OCI-LY3 (cell line): ENCODE data around the gene TBC1D4.

ENCODE experiments used
- H2AFZ ChIP-seq: fragments of 200-600, 300-600 bp; shearing (Covaris generic); 2 replicates; pipeline ENCODE4 v1.6.0; 2014; ENCODE audit warnings: antibody characterized with exemption, low read depth, low read length
- H3K27ac ChIP-seq: fragments of 200-600, 300-600 bp; sonication (generic); 2 replicates; pipeline ENCODE4 v1.5.1; 2014; ENCODE audit warnings: mild to moderate bottlenecking, low read length, moderate library complexity, mixed read lengths
- H3K27me3 ChIP-seq: fragments of 200-600, 300-600 bp; sonication (generic); 2 replicates; pipeline ENCODE4 v1.6.1; 2014; ENCODE audit warnings: low read depth, low read length, mixed read lengths
- H3K36me3 ChIP-seq: fragments of 200-600, 300-600 bp; sonication (generic); replicated peaks from 2 replicates; pipeline ENCODE3; 2014; ENCODE audit warnings: low read depth, low read length, mixed read lengths
- H3K4me1 ChIP-seq: fragments of 300-600, 200-600 bp; sonication (generic); 2 replicates; pipeline ENCODE4 v1.6.1; 2014; ENCODE audit warnings: low read length, mixed read lengths
- H3K4me2 ChIP-seq: fragments of 200-600, 300-600 bp; sonication (generic); 2 replicates; pipeline ENCODE4 v1.6.1; 2014; ENCODE audit warnings: low read length, mixed read lengths
- H3K4me3 ChIP-seq: fragments of 300-600, 200-600 bp; sonication (generic); 2 replicates; pipeline ENCODE4 v1.5.1; 2014; ENCODE audit warnings: antibody characterized with exemption, mild to moderate bottlenecking, low read length, moderate library complexity
- H3K79me2 ChIP-seq: fragments of 300-600, 200-600 bp; shearing (Covaris generic); 2 replicates; pipeline ENCODE4 v1.6.1; 2014; ENCODE audit warnings: mild to moderate bottlenecking, low read length, mixed read lengths
- H3K9ac ChIP-seq: fragments of 300-600, 200-600 bp; shearing (Covaris generic); 2 replicates; pipeline ENCODE4 v1.6.0; 2014; ENCODE audit warnings: mild to moderate bottlenecking, low read length, moderate library complexity
- H3K9me3 ChIP-seq: fragments of 200-600, 300-600 bp; shearing (Covaris generic); 2 replicates; pipeline ENCODE4 v1.6.1; 2014; ENCODE audit warnings: low read length, mixed read lengths; ENCODE audit not compliant: insufficient read depth
- H4K20me1 ChIP-seq: fragments of 200-600, 300-600 bp; sonication (generic); 2 replicates; pipeline ENCODE4 v1.6.1; 2016; ENCODE audit warnings: low read length, mixed read lengths; ENCODE audit not compliant: insufficient read depth
- CTCF ChIP-seq: fragments of 200-600, 300-600 bp; sonication (generic); IDR thresholded peaks from 2 replicates; pipeline ENCODE4 v1.5.1; 2014; ENCODE audit warnings: antibody characterized with exemption, low read length, low read depth
- EZH2phosphoT487 ChIP-seq: fragments of 200-600 bp; shearing (Covaris generic); IDR thresholded peaks from 2 replicates; pipeline ENCODE4 v1.6.1; 2018; ENCODE audit warnings: antibody characterized with exemption, mixed run types, low read depth

Gene TBC1D4

GRCh38 chr13:75263741-75264407 is 218.1 kb downstream of the TBC1D4 start:
- H3K27ac ChIP-seq = no peak overlapping the region
- no peaks in the 10 kb centered on the region for H3K36me3 ChIP-seq
- no peaks in the 10 kb centered on the region for H4K20me1 ChIP-seq
- H3K79me2 ChIP-seq = no peaks in the 10 kb centered on the region
- H3K9ac ChIP-seq = no peak overlapping the region
- no peaks in the 10 kb centered on the region for H3K4me1 ChIP-seq
- H2AFZ ChIP-seq = no peak overlapping the region
- no peak overlapping the region for H3K4me3 ChIP-seq
- H3K4me2 ChIP-seq = no peak overlapping the region
- H3K9me3 ChIP-seq = no peaks in the 10 kb centered on the region
- no peaks in the 10 kb centered on the region for H3K27me3 ChIP-seq
- no peak for TF ChIP-seq EZH2phosphoT487
- no peak for TF ChIP-seq CTCF

GRCh38 chr13:75258159-75258782 is 223.7 kb downstream of the TBC1D4 start:
- H3K4me3 ChIP-seq = no peak overlapping the region
- H3K27ac ChIP-seq = no peak overlapping the region
- H3K9me3 ChIP-seq = no peaks in the 10 kb centered on the region
- 0 out of 2 replicates have a peak, but pooled peaks cover 2% of the 10 kb centered on the region for H3K4me1 ChIP-seq
- H3K27me3 ChIP-seq = peaks cover 24% of the 10 kb centered on the region
- H3K79me2 ChIP-seq = no peaks in the 10 kb centered on the region
- no peak overlapping the region for H2AFZ ChIP-seq
- H3K9ac ChIP-seq = no peak overlapping the region
- no peaks in the 10 kb centered on the region for H3K36me3 ChIP-seq
- H3K4me2 ChIP-seq = no peak overlapping the region
- no peaks in the 10 kb centered on the region for H4K20me1 ChIP-seq
- no peak for TF ChIP-seq EZH2phosphoT487
- TF ChIP-seq CTCF = peak; percentile 77

GRCh38 chr13:75256922-75257321 is 225.0 kb downstream of the TBC1D4 start:
- Histone ChIP-seq H3K4me1 (0 out of 2 replicates have a peak, but pooled peaks cover 2% of the 10 kb centered on the region), H3K27ac (no peak overlapping the region), H3K9ac (no peak overlapping the region), H3K27me3 (peaks cover 27% of the 10 kb centered on the region), H3K4me2 (no peak overlapping the region), H3K4me3 (no peak overlapping the region), H2AFZ (no peak overlapping the region), H3K9me3 (no peaks in the 10 kb centered on the region), H4K20me1 (no peaks in the 10 kb centered on the region), H3K36me3 (no peaks in the 10 kb centered on the region), H3K79me2 (no peaks in the 10 kb centered on the region)
- no peak for TF ChIP-seq EZH2phosphoT487
- no peak for TF ChIP-seq CTCF

- Histone ChIP-seq H4K20me1 (no peaks in the 10 kb centered on the region), H3K4me2 (no peak overlapping the region), H2AFZ (no peak overlapping the region), H3K9ac (no peak overlapping the region), H3K9me3 (no peaks in the 10 kb centered on the region), H3K27me3 (peaks cover 35% of the 10 kb centered on the region), H3K79me2 (no peaks in the 10 kb centered on the region), H3K27ac (no peak overlapping the region), H3K4me3 (no peak overlapping the region), H3K36me3 (no peaks in the 10 kb centered on the region), H3K4me1 (0 out of 2 replicates have a peak, but pooled peaks cover 2% of the 10 kb centered on the region)
- no peak for TF ChIP-seq CTCF
- TF ChIP-seq EZH2phosphoT487 = no peak
Observed at GRCh38 chr13:75255653-75256052, 226.3 kb downstream of the TBC1D4 start.
